HG02885 (cell line): ENCODE results near the gene UPP2.

Source experiments
- ATAC-seq: cut with Tn5 transposase; IDR thresholded peaks from one replicate; pipeline ENCODE4 v1.9.1; 2021; ENCODE audit warnings: mild to moderate bottlenecking; ENCODE audit not compliant: unreplicated experiment, poor library complexity

Gene UPP2

GRCh38 chr2:158134655-158135054 lies 33.0 kb downstream of the UPP2 start:
- ATAC-seq: no peak

GRCh38 chr2:158135096-158135495 lies 33.4 kb downstream of the UPP2 start:
- no peak for ATAC-seq

GRCh38 chr2:158138255-158138654 lies 36.6 kb downstream of the UPP2 start:
- no peak for ATAC-seq

DNA sequence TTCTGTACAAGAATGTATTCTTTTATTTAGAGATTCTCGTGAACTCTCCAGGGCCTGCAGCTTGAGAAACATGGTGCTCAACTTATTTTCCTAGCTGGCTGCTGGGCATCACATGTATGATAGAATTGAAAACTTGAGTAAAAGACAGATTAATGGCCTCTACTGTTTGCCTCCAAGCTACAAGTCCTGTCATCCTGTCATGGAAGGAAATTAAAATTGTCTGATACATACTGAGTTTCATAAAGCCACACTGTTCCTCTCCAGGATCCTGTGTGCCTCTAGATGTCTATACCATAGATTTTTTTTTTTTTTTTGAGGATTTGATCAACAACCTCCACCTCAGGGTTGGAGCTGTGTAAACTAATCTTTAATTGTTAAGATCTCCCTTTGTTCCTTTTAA lies 38.5 kb downstream of the UPP2 start:
- no peak for ATAC-seq

- ATAC-seq: no peak
Measured at GRCh38 chr2:158142165-158142564, 40.5 kb downstream of the UPP2 start.

GRCh38 chr2:158142568-158143332 lies 41.1 kb downstream of the UPP2 start:
- ATAC-seq: no peak

- no peak for ATAC-seq
Measured at GRCh38 chr2:158143703-158144360, 42.2 kb downstream of the UPP2 start.

- no peak for ATAC-seq
Measured at GRCh38 chr2:158144914-158145625, 43.4 kb downstream of the UPP2 start.

- no peak for ATAC-seq
Measured at GRCh38 chr2:158153270-158154015, 51.8 kb downstream of the UPP2 start.

DNA sequence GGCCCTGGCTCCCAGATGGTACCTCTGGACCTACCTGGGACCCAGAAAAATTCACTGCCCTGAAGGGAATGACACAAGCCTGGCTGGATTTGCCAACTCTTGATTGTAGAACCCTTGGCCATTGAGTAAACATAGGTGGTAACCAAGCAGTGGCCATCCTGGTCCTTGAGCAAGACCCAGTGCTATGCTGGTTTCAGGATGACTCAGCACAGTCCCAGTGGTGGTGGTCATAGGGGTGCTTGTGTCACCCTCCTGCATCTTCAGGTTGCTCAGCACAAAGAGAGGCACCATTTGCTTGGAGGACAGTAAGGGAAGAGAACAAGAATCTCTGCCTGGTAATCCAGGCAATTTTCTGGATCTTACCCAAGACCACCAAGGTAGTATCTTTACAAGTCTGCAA lies 52.9 kb downstream of the UPP2 start:
- no peak for ATAC-seq

DNA sequence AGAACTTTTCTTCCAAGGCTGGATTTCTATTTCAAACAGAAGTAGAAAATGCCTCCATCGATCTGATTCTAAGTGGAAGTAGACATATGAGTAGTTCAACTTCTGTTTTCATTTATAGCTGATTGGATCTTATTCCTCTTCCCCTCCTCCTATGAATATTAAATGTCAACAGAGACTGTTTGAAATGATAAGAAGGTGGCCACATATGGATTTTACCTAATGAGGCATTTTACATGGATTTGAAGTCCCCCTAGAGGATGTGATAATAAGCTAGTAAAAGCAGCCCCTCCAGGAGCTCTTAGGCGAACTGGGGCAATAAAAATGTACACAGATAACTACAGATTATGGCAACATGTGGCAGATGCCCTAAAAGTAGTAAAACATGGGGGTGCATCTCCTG lies 71.0 kb downstream of the UPP2 start:
- no peak for ATAC-seq

DNA sequence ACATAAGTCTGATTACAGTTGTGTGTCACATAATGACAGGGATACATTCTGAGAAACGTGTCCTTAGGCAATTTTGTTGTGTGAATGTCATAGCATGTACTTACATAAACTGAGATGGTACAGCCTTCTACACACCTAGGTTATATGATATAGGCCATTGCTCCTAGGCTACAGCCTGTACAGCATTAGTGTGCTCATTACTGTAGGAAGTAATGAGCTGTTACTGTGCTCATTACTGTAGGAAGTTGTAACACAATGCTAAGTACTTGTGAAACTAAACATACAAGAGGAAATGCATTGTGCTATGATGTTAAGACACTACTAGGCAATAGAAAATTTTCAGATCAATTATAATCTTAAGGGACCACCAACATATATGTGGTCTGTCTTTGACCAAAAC lies 72.8 kb downstream of the UPP2 start:
- no peak for ATAC-seq

DNA sequence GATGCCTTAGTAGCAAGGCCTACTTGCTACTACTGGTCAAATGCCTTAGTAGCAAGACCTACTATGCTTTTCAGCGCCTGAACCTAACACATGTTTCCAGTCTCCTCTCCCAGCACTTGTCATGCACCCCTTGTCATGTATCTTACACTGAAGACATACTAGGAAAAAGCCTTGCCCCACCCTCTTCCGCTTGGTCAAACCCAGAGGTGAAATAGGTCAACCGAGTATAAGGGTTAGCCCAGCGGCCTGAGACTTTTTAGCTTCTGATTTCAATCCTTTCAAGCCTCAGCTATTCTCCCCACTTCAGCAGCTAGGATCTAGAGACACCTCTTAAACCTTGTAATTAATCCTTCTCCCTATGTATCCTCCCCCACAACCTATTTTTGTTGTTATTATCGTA lies 73.3 kb downstream of the UPP2 start:
- ATAC-seq: no peak

- ATAC-seq: no peak
Measured at GRCh38 chr2:158178646-158179045, 77.0 kb downstream of the UPP2 start.

DNA sequence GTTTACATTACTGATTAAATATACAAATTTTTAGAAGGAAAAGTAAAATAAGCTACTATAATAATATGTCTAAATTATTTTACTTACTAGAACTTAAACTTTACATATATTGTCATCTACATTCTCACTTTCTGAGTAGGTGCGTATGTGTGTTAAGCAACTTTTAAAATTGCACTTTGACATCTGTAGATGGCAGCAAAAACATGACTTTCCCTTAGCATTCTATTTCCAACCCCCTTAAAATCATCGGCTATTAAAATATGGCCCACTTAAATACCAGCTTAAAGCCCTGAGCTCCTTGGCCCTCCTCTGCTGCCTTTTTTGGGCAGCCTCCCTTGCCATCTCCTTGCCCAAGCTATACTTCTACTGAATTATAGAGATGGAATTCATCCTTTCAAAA lies 78.0 kb downstream of the UPP2 start:
- ATAC-seq: peak; percentile 65

DNA sequence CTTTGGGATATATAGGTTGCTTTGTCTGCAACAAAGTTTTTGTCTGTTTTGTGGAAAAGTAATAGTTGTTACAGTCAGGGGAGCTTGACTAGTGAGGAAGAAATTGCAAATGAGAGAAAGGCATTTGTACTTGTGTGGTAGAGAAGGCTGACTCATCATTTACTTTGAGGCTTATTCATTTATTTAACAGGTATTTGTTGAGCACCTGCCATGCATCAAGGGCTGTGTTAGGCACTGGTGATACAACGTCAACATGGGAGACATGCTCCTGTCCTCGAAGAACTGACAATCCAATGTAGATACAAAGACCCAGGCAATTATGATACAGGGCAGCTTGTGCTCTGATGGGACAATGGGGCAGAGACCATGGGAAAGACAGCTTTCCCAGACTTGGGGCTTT lies 79.5 kb downstream of the UPP2 start:
- ATAC-seq: no peak

DNA sequence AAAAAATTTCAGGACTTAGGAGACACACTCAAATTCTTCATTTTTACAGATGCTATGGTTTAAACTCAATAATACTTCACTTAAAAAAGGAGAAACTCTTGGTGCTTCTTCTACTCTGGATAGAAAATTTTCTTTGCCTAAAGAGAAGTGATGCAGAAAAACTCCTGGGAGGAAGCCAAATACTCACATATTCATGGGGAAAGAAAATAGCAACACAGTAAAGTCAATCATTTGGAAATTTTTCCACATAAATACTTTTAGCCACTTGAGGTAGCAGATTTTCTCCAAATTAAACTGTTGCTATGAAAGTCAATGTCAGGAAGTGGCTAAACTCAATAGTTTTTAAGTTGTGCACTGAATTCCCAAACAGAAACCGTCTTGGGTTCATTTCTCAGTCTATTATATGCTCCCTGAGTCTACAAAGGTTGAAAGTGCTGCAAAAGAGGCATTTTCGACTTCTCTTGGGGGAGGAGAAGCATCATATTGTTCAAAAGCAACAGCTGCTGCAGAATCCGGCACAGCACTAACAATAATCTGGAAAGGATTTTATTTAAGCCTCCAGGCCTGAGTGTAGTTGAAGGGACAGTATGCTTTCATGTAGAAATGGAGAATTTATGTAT lies 81.1 kb downstream of the UPP2 start:
- no peak for ATAC-seq

GRCh38 chr2:158184001-158184400 lies 82.3 kb downstream of the UPP2 start:
- no peak for ATAC-seq

DNA sequence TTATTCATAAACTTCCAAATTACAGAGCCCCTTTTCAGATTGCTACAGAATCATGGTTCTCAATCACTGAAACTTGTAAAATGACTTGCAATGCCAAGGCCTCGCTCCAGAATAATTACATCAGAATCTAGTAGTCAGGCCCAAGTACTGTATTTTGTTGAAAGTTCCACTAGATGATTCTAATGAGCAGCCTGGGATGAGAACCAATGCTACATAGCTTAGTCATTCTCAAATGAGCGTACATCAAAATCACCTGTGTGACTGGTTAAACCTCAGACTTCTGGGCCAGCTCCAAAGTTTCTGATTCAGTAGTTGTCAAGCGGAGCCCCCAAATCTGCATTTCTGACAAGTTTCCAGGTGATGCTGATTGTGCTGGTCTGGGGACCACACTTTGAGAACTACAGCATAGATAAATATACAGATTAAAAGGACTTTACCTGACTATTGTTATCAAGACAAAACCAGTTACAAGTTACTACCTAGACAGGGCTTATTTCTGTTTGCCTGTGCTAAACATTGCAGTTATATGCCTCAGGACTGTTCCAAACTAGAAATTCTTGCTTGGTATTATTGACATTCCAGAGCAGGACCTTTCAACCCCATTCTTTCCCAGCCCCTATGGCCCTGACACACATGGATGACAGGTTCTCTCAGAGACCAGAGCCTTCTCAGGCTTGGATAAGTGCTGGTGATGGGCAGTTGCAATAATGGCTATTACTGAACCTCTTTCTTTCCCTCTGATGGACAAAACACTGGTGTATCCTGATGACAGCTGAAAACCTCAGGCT lies 83.1 kb downstream of the UPP2 start:
- ATAC-seq: no peak
